CD4-positive, alpha-beta T cell (primary cell): Measurements from ENCODE around the gene ABCC6. TPM values are rescaled to one million over a fixed set of nuclear protein-coding genes. Genes with fewer than 3 reads are reported as not detected.

ENCODE experiments used
- ATAC-seq: fragments of 200-7000 bp; cut with Tn5 transposase; one replicate; pipeline ENCODE4 v1.10.0; 2022; ENCODE audit warnings: mild to moderate bottlenecking; ENCODE audit not compliant: poor library complexity
- CTCF ChIA-PET: fragments of 350-600 bp; sonication (Branson Sonifier 250); formaldehyde crosslinking; loops from one replicate; lab custom pipeline; 2021; ENCODE audit warnings: antibody characterized with exemption, inconsistent platforms; lab: Charles Lee
- POLR2A ChIA-PET: fragments of 350-600 bp; sonication (Branson Sonifier 250); formaldehyde crosslinking; loops from one replicate; lab custom pipeline; 2021; ENCODE audit warnings: antibody characterized with exemption, inconsistent platforms; lab: Charles Lee
- DNase-seq, 14 experiments: peaks; one replicate each; pipeline ENCODE4 v3.0.0-alpha.2; 2013 to 2020; ENCODE audit warnings: mixed read lengths in 2 of 14
- H3K27ac ChIP-seq, 2 donors: one replicate each; pipeline versions ENCODE4 v1.5.1 to v1.7.0; 2013; ENCODE audit warnings: low read length in 2 of 2, low read depth in 1 of 2, mild to moderate bottlenecking in 1 of 2
- H3K27me3 ChIP-seq, 2 experiments: 1 replicate in 1 of 2; 2 replicates in 1 of 2; pipeline versions ENCODE4 v1.6.1 to v1.7.0; 2013; ENCODE audit warnings: low read length in 2 of 2, control low read depth in 1 of 2, mild to moderate bottlenecking in 1 of 2, moderate library complexity in 1 of 2; ENCODE audit not compliant: insufficient read depth in 2 of 2, control insufficient read depth in 1 of 2
- H3K36me3 ChIP-seq: one replicate; pipeline ENCODE4 v1.6.1; 2013; ENCODE audit warnings: low read length, control low read depth; ENCODE audit not compliant: insufficient read depth
- H3K4me1 ChIP-seq: one replicate; pipeline ENCODE4 v1.6.1; 2013; ENCODE audit warnings: low read length, control low read depth; ENCODE audit not compliant: insufficient read depth
- H3K4me3 ChIP-seq: one replicate; pipeline ENCODE4 v1.5.1; 2013; ENCODE audit warnings: mild to moderate bottlenecking, low read length, moderate library complexity
- H3K9me3 ChIP-seq, 2 experiments: 1 replicate in 1 of 2; 2 replicates in 1 of 2; pipeline versions ENCODE4 v1.6.1 to v1.7.0; 2013; ENCODE audit warnings: low read length in 2 of 2, mild to moderate bottlenecking in 2 of 2, control low read depth in 1 of 2, moderate library complexity in 1 of 2; ENCODE audit not compliant: control insufficient read depth in 1 of 2, insufficient read depth in 1 of 2
- H3K27ac Mint-ChIP-seq: one replicate; pipeline ENCODE4 v1.8.0; 2020; ENCODE audit warnings: mixed read lengths
- H3K27me3 Mint-ChIP-seq: one replicate; pipeline ENCODE4 v1.8.0; 2021; ENCODE audit warnings: mixed read lengths
- H3K36me3 Mint-ChIP-seq: one replicate; pipeline ENCODE4 v1.8.0; 2021; ENCODE audit warnings: low read depth, mixed read lengths
- H3K4me1 Mint-ChIP-seq: one replicate; pipeline ENCODE4 v1.8.0; 2021; ENCODE audit warnings: low read depth, mixed read lengths
- H3K4me3 Mint-ChIP-seq: one replicate; pipeline ENCODE4 v1.8.0; 2020; ENCODE audit warnings: mild to moderate bottlenecking, mixed read lengths
- H3K9me3 Mint-ChIP-seq: one replicate; pipeline ENCODE4 v1.8.0; 2020; ENCODE audit warnings: mixed read lengths
- intact Hi-C, 2 experiments: fragments of 100-400 bp; cut with DNase I in 1 of 2; cut with micrococcal nuclease in 1 of 2; formaldehyde crosslinking; loops; one replicate each; pipeline versions ENCODE4 v1.15.1 to v1.9.0; 2023 to 2025; cut with DNase I, micrococcal nuclease
- total RNA-seq, 174 experiments: library from RNA in 2 of 174; stranded (reverse) in 2 of 174; gene quantifications; one replicate each; pipeline ENCODE4 v1.2.3 and lab custom pipeline; 2021 to 2026
- TF ChIP-seq, protein P1 (sequence below): fragments of 200-600 bp; IDR thresholded peaks from one replicate; pipeline ENCODE4 v1.8.0; 2022; ENCODE audit warnings: antibody characterized with exemption, mild to moderate bottlenecking

Gene ABCC6
- total RNA-seq, 2 experiments from 2014 or later = not detected

DNA sequence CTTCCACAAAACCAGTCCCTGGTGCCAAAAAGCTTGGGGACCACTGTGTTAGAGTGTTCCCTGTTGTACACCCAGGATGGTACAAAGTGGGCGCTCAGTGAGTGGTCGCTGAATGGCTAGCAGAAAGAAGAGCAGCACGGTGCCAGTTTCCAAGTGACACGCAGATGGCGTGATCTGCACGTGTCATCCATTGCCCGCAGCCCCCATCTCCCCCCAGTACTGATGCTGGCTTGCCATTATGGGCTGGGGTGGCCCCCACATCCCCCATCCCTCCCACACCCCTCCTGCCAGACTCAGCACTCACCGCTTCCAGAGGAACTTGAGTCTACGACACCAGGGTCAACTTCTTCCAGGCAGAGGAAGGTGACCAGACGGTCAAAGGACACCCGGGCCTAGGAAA is 36.5 kb downstream of the ABCC6 start:
- Mint-ChIP-seq H3K27ac (no peak overlapping the region), H3K9me3 (no peaks in the 10 kb centered on the region), H3K27me3 (peaks cover 3% of the 10 kb centered on the region), H3K4me1 (no peaks in the 10 kb centered on the region), H3K36me3 (no peaks in the 10 kb centered on the region), H3K4me3 (no peak overlapping the region)
- ATAC-seq = no peak
- intact Hi-C loops = no loop called here
- TF ChIP-seq, protein P1, sequence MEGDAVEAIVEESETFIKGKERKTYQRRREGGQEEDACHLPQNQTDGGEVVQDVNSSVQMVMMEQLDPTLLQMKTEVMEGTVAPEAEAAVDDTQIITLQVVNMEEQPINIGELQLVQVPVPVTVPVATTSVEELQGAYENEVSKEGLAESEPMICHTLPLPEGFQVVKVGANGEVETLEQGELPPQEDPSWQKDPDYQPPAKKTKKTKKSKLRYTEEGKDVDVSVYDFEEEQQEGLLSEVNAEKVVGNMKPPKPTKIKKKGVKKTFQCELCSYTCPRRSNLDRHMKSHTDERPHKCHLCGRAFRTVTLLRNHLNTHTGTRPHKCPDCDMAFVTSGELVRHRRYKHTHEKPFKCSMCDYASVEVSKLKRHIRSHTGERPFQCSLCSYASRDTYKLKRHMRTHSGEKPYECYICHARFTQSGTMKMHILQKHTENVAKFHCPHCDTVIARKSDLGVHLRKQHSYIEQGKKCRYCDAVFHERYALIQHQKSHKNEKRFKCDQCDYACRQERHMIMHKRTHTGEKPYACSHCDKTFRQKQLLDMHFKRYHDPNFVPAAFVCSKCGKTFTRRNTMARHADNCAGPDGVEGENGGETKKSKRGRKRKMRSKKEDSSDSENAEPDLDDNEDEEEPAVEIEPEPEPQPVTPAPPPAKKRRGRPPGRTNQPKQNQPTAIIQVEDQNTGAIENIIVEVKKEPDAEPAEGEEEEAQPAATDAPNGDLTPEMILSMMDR = no peak
- H3K27ac ChIP-seq = no peak overlapping the region
- H3K27me3 ChIP-seq = no peaks in the 10 kb centered on the region
- H3K4me3 ChIP-seq = no peak overlapping the region
- no peaks in the 10 kb centered on the region for H3K9me3 ChIP-seq
- H3K4me1 ChIP-seq = no peaks in the 10 kb centered on the region
- POLR2A ChIA-PET = no interaction called here
- no peaks in the 10 kb centered on the region for H3K36me3 ChIP-seq
- CTCF ChIA-PET = no interaction called here
- no peak for DNase-seq

DNA sequence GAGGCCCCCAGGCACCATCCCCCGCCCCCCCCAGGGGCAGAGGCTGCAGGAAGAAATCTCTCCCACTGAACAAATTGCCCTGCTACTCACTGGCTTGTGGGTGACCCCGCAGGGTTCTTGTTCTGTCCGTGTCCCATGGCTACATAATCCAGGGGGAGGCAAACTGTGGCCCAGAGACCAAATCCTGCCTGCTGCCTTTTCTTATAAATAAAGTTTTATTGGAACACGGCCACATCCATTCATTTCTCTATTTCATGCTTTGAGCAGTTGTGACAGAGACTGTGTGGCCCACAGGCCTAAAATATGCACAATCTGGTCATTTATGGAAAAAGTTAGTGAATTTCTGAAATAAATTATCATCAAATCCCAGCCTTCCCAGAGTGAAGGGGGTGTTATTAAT is 38.2 kb downstream of the ABCC6 start:
- ATAC-seq = no peak
- H3K36me3 Mint-ChIP-seq = no peaks in the 10 kb centered on the region
- no peaks in the 10 kb centered on the region for H3K27me3 Mint-ChIP-seq
- DNase-seq = no peak
- no peaks in the 10 kb centered on the region for H3K9me3 Mint-ChIP-seq
- Histone ChIP-seq H3K36me3 (no peaks in the 10 kb centered on the region), H3K4me3 (no peak overlapping the region), H3K27ac (no peak overlapping the region), H3K27me3 (no peaks in the 10 kb centered on the region), H3K4me1 (no peaks in the 10 kb centered on the region), H3K9me3 (no peaks in the 10 kb centered on the region)
- intact Hi-C loops = no loop called here
- H3K27ac Mint-ChIP-seq = no peak overlapping the region
- no peaks in the 10 kb centered on the region for H3K4me1 Mint-ChIP-seq
- ChIA-PET POLR2A (no interaction called here), CTCF (no interaction called here)
- no peak overlapping the region for H3K4me3 Mint-ChIP-seq
- TF ChIP-seq, protein P1 = no peak

DNA sequence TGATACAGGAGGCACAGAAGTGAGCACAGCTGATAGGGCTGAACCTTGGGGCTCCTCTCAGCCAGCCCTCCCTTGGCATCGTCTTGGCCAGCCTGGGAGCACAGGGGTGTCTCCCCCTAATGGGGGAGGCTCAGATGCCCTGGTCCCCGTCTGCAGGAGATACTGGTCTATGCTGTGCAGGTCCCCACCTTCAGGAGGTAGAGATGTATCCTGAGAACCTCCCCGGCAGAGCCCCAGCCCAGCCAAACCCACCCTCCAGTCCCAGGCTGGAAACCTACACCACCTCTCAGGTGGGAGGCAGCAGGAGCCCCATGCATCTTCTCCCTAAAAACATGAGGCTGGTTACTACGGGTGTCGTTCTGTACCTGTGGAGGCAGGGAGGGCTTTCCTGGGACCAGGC is 38.7 kb downstream of the ABCC6 start:
- intact Hi-C loops = no loop called here
- TF ChIP-seq, protein P1 = no peak
- no peak overlapping the region for H3K4me3 ChIP-seq
- Mint-ChIP-seq H3K27me3 (no peaks in the 10 kb centered on the region), H3K4me3 (no peak overlapping the region), H3K36me3 (no peaks in the 10 kb centered on the region), H3K27ac (no peak overlapping the region), H3K4me1 (no peaks in the 10 kb centered on the region), H3K9me3 (no peaks in the 10 kb centered on the region)
- DNase-seq (no peak), ATAC-seq (no peak)
- no peak overlapping the region for H3K27ac ChIP-seq
- no peaks in the 10 kb centered on the region for H3K27me3 ChIP-seq
- H3K9me3 ChIP-seq = no peaks in the 10 kb centered on the region
- no peaks in the 10 kb centered on the region for H3K4me1 ChIP-seq
- POLR2A ChIA-PET = no interaction called here
- CTCF ChIA-PET = no interaction called here
- no peaks in the 10 kb centered on the region for H3K36me3 ChIP-seq
